Activated CD4-positive, alpha-beta T cell treated with anti-CD3 and anti-CD28 coated beads, Interleukin-2, amount 50 U/mL, for 1 hour (primary cell): ENCODE data around the gene GMPS.
"Not testable (repeated sequence)": the region's sequence is repeated elsewhere in the genome, so short reads cannot be mapped to it uniquely, and the experiment has no call there.

Source experiments
- DNase-seq: peaks from one replicate; pipeline ENCODE4 v3.0.0-alpha.2; 2020

Gene GMPS

DNA sequence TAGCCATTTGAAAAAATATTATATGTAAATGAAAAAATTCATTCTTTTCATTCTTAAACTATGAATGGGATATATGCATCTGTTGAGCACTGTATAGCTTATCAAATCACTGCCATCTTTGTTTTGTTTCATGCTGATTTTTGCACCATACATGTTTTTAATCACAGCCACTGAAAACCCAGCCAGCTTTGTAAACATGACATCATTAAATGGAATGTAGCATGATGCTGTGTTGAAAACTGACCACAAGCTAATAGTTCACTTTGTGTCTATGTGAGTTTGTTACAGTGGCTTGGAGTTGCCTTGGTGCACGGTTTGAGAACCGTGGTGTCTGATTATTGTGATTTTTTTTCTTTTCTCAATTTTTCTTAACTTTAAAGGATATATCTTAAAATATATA lies 75.7 kb downstream of the GMPS start:
- no peak for DNase-seq

DNA sequence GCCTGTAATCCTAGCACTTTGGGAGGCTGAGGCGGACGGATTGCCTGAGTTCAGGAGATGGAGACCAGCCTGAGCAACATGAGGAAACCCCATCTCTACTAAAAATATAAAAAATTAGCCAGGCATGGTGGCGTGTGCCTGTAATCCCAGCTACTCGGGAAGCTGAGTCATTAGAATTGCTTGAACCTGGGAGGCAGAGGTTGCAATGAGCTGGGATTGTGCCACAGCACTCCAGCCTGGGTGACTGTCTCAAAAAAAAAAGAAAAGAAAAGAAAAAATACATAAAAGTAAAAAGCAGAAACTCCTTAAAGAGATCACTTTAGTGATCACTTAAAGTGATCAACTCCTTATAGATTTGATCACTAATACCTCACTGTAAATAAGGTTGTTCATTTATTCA lies 78.0 kb downstream of the GMPS start:
- no peak for DNase-seq

DNA sequence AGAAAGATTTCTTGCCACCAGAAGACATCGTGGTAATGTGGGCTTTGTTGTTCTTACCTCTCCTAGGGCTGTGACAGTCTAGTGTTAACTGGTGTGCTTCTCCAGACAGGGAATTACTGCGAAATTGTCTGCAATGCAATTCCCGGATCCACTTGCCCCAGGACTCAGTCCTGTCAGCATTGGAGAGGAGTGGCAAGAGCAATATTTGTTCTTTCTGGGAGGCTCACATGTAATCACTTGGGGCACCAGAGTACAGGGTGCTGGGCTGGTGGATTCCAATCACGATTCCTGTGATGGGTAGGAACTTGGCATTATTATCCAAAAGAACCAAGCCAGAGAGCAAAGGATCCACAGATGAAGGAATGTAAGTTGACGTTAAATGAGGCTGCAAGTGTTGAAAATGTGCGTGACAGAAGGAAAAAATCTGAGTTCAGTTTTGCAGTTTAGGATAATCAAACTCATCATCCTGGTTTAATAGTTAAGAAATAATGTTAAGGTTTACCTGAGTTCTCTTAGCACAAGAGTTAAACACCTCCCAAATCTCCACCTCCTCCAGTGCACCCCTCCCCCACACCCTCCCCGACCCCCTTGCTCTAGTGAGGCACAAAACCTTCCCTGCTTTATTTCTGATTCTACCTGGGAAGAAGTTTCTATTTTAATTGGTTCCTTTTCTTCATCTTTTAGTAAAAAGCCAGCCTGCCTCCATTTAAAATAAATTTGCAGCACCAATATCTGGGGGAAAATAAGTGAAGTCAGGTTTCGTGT lies 79.2 kb downstream of the GMPS start:
- DNase-seq = no peak

DNA sequence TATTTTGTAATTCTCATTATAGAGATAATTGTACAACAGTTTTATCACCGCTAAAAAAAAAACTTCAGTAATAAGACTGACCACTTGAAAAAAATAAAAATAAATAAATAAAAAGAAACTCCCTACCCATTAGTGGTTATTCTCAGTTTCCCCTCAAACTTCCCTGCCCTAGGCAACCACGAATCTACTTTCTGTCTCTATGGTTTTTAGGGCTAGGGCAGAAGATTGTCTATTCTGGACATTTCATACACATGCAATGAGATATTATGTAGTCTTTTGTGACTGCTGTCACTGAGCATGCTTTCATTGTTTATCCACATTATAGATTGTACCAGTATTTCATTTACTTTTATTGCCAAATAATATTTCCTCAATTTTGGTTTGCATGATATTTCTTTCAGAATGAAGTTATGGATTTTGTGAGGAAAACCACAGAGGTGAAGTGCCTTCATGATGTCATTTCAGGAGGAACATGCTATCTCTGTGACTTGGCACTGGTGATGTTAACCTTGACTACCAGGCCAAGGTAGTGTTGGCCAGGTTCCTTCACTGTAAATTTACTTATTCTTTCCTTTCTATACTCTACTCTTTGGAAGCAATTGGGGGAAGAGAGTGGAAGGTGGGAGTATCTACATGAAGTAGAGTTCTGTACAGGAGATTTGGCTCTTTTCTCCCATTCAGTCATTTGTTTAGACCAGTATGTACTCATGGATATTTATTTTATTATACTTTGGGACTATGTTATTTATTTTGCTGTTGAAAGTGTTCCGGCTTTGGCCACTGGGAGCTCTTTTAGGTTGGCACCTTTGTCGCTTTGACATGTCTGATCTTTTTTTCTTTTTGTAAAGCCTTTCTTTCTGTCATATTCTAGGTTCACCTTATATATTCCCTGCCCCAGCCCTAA lies 86.3 kb downstream of the GMPS start:
- no peak for DNase-seq

DNA sequence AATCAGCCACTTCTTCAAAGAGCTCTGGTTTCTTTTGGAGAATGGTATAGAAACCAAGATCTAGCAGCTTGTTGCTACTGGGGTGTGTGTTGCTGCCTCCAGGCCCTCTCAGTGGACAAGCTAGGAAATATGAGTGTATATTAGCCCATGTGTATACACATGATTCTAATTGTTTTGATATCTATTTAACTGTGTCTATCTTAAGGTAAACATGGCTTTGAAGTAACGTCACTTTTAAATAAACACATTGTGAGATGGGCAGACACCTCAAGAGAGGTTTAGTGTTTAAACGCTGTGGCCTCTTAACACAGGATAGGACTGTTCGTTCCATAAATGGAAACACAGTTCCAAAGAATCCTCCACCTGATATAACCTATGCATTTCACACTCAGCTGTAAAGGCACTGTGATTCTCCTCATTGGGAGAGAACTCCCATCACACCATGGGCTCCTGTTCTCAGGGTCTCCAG lies 87.0 kb downstream of the GMPS start:
- no peak for DNase-seq

DNA sequence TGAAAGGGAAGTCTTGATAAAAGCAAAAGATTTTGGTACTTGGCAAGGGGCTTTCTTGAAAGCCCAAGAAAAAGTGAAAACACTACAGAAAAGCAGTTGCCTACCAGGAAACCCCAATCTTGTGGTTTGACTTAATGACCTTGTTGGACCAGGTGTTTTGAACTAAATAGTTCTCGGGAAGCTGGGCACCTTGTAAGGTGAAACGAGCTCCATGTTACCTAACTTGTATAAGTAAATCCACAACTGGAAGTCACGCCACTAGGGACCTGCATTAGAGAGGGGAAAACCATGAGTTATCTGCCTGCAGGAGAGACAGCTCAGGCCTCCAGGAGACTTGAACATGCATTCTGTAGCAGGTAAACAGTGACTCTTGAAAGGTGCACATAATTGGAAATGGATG lies 88.2 kb downstream of the GMPS start:
- no peak for DNase-seq

DNA sequence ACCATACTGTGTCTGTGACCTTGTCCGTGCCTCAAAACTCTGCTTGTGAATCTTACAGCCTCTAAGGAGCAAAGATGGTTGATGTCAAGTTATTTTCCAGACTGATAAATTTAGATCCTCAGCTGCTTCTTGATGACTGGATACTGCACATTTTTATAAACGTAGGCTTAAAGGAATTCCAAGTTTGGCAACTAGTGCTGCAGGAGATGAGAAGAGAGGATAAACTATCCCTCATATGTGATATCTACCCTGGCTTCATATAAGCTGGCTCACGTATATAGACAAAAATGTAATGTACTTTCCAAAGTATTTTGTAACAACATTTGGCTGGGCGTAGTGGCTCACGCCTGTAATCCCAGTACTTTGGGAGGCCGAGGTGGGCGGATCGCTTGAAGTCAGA lies 89.6 kb downstream of the GMPS start:
- DNase-seq = no peak

DNA sequence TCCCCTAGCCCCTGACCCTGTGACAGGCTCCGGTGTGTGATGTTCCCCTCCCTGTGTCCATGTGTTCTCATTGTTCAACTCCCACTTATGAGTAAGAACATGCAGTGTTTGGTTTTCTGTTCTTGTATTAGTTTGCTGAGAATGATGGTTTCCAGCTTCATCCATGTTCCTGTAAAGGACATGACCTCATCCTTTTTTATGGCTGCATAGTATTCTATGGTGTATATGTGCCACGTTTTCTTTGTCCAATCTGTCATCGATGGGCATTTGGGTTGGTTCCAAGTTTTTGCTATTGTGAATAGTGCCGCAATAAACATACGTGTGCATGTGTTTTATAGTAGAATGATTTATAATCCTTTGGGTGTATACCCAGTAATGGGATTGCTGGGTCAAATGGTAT lies 90.6 kb downstream of the GMPS start:
- DNase-seq = not testable (repeated sequence)

DNA sequence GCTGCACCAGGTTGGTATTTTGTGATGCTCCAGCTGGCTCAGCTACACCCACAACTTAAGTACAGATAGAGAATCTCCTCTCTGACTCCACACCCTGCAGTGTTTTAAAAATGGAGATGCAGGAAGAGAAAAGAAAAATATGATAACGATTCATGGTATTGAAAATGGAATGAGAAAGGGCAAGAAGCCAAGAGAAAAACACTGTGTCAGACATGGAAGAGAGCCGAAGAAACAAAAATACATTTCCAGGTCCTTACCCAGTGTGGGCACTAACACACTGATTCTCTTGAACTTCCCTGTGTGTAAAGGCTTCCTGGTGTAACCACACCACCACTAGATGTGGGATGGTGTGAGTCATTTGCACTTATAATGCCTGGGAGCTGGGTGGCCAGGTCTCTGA lies 93.1 kb downstream of the GMPS start:
- DNase-seq = no peak

DNA sequence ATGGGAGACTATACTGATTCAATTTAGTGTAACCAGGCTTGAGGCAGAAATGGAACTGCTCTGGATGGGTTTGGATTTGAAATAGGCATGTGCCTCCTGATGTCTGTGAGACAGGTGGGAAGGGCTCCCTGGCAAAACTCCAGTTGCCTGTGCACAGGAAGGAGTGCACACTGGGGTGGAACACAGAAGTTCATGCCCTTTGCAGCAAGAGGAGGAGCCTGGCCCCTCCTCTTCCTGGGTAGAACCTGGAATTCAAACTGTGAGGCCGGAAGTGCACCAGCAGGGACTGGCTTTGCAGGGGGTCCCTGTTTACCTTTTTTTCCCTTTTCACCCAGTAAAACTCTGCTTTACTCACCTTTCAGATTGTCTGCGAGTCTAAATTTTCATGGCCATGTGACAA lies 99.9 kb downstream of the GMPS start:
- DNase-seq = no peak

DNA sequence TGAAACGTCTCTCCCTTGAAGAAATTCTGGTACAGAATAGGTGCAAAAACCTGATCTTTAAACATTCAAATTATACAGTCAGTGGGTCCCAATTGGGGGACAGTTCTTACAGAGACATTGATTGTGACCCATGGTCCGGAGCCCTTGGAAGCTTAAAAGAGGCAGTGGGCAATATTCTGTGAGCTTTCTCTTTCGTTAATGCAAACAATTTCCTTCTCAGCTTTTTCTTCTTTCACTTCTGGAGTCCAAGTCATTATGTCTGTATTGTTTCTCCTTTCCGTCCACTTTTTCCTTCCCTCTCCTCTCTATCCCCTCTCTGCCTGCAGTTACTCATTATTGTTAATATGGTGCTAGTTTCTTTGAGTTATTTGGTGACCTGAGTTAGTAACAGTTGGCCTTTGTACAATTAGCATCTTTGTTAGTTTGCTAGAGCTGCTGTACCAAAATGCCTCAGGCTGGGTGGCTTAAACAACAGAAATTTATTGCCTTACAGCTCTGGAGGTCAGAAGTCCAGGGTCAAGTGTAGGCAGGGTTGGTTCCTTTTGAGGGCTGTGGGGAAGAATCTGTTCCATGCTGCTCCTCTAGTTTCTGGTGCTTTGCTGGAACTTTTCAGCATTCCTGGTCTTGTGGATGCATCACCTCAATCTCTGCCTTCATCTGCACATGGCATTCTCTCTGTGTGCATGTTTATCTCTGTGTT lies 102.6 kb downstream of the GMPS start:
- no peak for DNase-seq

DNA sequence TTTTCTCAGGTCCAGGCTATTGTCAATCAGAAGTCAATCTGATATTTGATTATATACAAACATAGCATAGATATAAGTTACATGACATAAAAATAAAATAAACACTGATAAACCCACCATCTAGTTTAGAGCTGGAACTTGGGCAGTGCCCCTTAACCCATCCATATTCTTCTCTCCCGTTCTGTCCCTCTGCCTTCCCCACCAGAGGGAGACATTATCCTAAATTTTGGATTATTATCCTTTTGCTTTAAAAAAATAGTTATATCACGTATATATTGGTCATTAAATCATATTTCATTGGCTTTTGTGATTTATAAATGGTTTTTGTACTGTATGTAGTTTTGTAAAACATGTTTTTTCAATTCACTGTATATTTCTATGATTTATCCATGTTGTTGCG lies 107.9 kb downstream of the GMPS start:
- no peak for DNase-seq

DNA sequence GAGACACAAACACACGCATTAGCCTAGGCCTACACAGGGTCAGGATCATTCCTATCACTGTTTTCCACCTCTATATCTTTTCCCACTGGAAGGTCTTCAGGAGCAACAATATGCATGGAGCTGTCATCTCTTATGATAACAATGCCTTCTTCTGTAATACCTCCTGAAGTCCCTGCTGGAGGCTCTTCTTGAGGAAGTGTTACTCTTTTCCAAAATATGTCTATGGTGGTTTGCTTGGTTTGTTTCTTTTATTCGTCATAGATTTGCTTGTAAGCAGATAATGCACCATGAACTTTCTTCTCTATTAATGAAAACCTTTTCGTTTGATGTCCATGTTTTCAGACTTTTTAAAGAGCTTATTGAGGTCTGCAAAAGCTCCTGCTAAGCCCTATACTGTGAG lies 109.3 kb downstream of the GMPS start:
- DNase-seq = no peak

DNA sequence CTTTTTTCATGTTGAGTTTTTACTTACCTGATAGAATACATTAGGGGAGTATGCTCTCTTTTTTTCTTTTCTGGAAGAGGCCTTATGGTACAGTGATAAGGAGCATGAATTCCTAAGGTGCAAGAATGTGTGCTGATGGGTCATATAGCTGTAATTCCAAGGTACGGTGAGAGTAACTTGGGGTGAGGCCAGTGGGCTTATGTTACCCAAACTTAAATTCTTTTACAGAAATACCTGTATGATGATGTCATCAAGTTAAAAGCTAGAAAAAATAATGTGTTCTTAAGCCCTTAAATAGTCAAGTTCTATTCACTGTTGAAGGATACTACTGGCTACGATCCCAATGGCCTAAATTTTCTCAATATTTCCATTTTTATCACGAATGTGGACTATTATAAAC lies 111.2 kb downstream of the GMPS start:
- DNase-seq = no peak

DNA sequence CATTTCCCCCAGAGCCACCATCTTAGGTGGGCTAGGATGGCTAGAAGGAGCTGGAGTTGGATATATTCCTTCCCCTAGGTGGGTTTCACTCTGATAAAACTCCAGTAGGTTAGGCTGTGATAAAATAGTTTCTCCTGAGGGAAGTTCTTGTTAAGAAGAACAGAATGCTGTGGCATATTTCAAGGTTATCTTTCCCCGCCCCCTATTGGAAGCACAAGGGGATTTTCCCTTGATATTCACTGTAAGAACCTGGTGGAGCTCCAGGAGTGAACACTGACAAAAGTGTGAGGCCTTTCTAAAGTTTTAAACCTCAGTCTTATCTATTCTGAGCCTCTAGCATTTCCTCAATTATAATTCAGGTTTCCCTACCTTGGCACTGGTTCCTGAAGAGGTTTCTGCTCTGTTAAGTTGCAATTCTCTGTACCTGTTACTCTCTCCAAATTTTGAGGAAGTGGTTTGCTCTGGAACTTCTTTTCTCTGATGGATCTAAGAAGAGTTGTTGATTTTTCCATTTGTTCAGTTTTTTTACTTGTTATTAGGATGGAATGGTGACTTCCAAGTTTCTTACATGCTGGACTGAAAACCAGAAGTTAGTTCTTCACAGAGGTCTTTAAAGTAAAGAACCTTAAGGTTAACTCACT lies 113.5 kb downstream of the GMPS start:
- no peak for DNase-seq

DNA sequence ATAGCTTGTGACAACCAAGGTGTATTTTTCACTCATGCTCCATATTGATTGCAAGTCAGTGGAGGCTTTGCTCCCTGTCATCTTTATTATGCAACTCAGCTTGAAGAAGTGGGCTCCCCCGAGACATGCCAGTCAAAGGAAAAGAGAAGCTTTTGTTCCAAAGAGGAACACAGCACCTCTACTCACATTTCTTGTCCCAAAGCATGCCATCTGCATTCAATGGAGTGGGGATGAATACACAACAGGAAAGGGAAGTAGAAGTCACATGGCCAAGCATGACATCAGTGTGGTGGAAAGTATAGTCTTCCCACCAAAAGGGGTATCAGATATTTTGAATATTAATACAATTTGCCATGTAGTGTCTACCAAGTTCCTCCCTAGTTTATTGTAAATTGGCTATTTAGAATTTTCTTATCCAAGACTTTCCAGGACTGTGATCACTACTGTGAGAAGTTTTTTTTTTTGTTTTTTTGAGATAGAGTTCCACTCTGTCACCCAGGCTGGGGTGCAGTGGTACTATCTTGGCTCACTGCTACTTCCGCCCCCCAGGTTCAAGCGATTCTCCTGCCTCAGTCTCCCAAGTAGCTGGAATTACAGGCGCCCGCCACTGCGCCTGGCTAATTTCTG lies 114.5 kb downstream of the GMPS start:
- DNase-seq = no peak

DNA sequence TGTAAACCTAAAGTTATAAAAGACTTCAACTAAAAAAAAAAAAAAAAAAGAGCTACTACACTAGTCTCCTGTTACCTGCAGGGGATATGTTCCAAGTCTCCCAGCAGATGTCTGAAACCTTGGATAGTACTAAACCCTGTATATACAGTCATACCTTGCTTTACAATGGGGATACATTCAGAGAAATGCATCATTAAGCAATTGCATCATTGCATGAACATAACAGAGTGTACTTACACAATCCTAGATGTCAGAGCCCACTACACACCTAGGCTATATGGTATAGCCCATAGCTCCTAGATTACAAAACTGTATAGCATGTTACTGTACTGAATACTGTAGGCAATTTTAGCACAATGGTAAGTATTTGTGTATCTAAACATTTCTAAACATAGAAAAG lies 119.1 kb downstream of the GMPS start:
- no peak for DNase-seq

DNA sequence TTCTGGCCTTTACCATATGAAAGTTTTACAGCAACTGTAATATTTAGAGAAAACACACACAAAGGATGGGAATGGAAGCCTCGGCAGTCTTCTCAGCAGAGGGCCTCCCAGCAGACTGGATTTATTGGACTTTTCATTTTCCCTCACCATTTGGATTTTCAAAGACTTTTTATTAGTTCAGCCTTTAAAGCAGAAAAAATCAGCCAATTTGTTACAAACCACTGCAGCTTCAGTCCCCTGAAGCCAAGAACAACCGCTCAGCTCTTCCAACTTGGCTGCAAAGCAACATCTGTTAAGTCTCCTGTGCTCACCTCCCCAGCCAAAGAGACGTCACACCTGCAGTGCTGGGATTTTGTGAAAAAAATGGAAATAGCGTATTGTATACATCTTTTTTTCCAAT lies 120.8 kb downstream of the GMPS start:
- DNase-seq = no peak

DNA sequence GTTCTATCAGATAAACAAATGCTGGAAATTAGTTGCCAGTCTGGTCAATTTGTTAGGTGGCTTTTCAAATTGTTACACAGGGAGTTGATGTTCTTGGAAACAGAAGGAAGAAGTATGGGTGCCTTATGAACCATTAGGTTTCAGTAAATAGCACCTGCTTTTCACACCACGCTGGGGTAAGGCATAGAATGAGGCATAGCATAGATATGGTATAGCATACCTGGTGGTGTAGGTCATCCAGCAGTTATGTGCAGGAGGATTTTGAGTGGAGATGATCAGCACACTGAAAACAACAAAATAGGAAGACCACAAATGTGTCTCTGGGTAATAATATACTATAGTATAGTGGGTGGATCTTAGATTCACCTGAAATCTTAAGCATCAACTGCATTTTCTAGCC lies 121.4 kb downstream of the GMPS start:
- no peak for DNase-seq
